HFFc6 (cell line): Measurements from ENCODE around the gene KCNIP4. TPM values are rescaled to one million over a fixed set of nuclear protein-coding genes. Genes with fewer than 3 reads are reported as not detected.

Experiments used
- DNase-seq: peaks from one replicate; pipeline ENCODE4 v3.0.0-alpha.2; 2018
- H3K27ac Mint-ChIP-seq: 2 replicates; pipeline ENCODE4 v1.8.0; 2020; ENCODE audit warnings: mild to moderate bottlenecking, mixed read lengths
- H3K27me3 Mint-ChIP-seq: 2 replicates; pipeline ENCODE4 v1.8.0; 2021; ENCODE audit warnings: mild to moderate bottlenecking, moderate library complexity, mixed read lengths; ENCODE audit not compliant: insufficient read depth
- H3K36me3 Mint-ChIP-seq: 2 replicates; pipeline ENCODE4 v1.8.0; 2021; ENCODE audit warnings: low read depth, mixed read lengths
- H3K4me1 Mint-ChIP-seq: 2 replicates; pipeline ENCODE4 v1.8.0; 2020; ENCODE audit warnings: low read depth, mixed read lengths
- H3K4me3 Mint-ChIP-seq: 2 replicates; pipeline ENCODE4 v1.8.0; 2020; ENCODE audit warnings: mild to moderate bottlenecking, moderate library complexity, mixed read lengths
- H3K9me3 Mint-ChIP-seq: 2 replicates; pipeline ENCODE4 v1.8.0; 2020; ENCODE audit warnings: mild to moderate bottlenecking, mixed read lengths
- total RNA-seq, 6 experiments: library from RNA; stranded (reverse); fragmentation: NEBNext Ultra II Directional; extraction: Animal tissue kit (Norgen Biotek cat#: 25700); gene quantifications; 2 replicates in 1 of 6; 3 replicates in 5 of 6; pipeline ENCODE4 v1.2.3, GENCODE V29; 2021
- TF ChIP-seq, protein P1 (sequence below): fragments of 200-600 bp; sonication (generic); IDR thresholded peaks from 2 replicates; pipeline ENCODE4 v1.5.0; 2021; ENCODE audit warnings: antibody characterized with exemption, mild to moderate bottlenecking

The KCNIP4 gene
- total RNA-seq, 6 experiments from 2014 or later: not detected

DNA sequence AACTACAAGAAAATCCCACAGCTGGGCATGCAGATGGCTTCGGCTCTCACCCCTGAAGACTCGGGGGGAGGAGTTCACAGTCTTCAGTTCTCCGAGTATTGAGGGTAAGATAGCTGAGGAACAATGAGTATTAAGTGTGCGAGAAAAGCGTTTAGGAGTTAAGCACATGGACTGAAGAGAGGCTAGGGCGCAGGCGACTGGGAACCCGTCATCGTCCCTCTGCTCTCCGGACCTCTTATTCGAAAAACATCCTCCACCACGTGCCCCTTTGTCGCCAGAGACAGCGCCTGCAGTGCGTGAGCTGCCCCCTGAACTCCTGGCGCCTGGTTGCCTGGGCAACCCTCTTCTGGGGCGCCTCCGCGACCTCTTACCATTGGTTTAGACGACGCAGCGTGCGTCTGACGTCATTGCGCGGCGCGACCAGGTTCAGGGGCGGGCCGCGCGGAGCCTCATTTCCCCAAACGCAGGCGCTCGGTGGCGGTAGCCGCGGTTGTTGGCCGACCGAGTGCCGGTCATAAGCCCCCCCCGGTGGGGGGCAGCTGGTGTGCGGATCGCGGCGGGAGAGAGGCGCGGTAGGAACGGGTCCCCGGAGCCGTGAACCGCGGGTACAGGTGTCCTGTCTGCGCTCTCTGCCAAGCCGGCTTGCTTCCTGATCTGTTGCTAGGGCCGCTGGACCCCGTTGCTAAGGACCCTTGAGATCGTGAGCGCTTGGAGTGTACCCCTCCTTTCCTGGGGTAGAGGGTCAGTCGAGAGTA is 1248.4 kb downstream of the KCNIP4 start, which contains the start of gene PACRGL:
PACRGL (plus strand) TSS at position 452 of the 755 bp plus-strand sequence. CDS start 4,024 bp downstream, outside the sequence.
- Mint-ChIP-seq H3K4me3 (peak within 1 kb of the TSS; percentile 97), H3K27ac (peak within 1 kb of the TSS; percentile 98), H3K4me1 (peaks cover 29% of the 10 kb centered on the region), H3K9me3 (no peaks in the 10 kb centered on the region), H3K36me3 (peaks cover 7% of the 10 kb centered on the region; the same call in 1 of the 2 replicates), H3K27me3 (no peaks in the 10 kb centered on the region)
- TF ChIP-seq, protein P1, sequence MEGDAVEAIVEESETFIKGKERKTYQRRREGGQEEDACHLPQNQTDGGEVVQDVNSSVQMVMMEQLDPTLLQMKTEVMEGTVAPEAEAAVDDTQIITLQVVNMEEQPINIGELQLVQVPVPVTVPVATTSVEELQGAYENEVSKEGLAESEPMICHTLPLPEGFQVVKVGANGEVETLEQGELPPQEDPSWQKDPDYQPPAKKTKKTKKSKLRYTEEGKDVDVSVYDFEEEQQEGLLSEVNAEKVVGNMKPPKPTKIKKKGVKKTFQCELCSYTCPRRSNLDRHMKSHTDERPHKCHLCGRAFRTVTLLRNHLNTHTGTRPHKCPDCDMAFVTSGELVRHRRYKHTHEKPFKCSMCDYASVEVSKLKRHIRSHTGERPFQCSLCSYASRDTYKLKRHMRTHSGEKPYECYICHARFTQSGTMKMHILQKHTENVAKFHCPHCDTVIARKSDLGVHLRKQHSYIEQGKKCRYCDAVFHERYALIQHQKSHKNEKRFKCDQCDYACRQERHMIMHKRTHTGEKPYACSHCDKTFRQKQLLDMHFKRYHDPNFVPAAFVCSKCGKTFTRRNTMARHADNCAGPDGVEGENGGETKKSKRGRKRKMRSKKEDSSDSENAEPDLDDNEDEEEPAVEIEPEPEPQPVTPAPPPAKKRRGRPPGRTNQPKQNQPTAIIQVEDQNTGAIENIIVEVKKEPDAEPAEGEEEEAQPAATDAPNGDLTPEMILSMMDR: no peak
- DNase-seq: peak; percentile 94

DNA sequence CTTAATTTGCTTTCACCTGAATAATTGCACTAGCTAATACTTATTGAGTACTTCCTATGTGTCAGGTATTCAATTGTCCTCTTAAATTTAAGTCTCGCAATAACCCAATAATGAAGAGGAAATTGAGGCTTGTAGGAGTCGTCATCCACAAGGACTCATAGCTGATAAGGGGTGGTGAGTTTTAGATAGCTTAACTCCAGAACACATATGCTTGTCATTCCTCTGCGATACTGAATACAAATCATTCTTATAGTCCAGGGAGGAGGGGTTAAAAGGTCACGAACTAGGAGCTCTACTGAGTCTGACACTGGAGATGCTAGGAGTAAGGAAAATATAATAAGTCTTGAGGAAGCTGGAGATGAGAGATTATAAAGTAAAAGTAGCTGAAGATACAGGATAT is 1249.8 kb downstream of the KCNIP4 start:
- no peaks in the 10 kb centered on the region for H3K9me3 Mint-ChIP-seq
- H3K4me1 Mint-ChIP-seq: peaks cover 29% of the 10 kb centered on the region
- H3K27ac Mint-ChIP-seq: no peak overlapping the region
- H3K36me3 Mint-ChIP-seq: no peaks in the 10 kb centered on the region
- no peaks in the 10 kb centered on the region; the same call in 1 of the 2 replicates for H3K27me3 Mint-ChIP-seq
- no peak for DNase-seq
- TF ChIP-seq, protein P1: no peak
- peak overlapping the region; percentile 23 for H3K4me3 Mint-ChIP-seq

DNA sequence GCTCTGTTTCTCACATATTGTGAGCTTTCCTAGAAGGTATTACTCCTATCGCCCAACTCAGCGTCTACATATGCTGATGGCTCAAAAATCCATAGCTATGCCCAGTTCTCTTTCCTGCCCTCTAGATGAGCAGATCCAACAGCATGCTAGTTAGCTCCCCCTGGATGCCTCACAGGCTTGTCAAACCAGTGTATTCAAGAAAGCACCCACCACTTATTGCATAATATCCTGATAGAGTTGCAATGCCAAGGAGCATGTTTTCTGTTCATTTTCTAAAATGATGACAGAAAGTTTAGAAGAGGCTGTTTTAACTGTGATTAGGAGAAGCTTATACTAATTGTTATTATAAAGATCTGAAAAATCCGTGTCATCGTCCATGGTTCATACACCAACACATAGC is 1250.2 kb downstream of the KCNIP4 start:
- Mint-ChIP-seq H3K27ac (no peak overlapping the region), H3K4me1 (peaks cover 29% of the 10 kb centered on the region), H3K4me3 (no peak overlapping the region), H3K27me3 (no peaks in the 10 kb centered on the region; the same call in 1 of the 2 replicates), H3K9me3 (no peaks in the 10 kb centered on the region), H3K36me3 (no peaks in the 10 kb centered on the region)
- TF ChIP-seq, protein P1: no peak
- DNase-seq: peak; percentile 14

DNA sequence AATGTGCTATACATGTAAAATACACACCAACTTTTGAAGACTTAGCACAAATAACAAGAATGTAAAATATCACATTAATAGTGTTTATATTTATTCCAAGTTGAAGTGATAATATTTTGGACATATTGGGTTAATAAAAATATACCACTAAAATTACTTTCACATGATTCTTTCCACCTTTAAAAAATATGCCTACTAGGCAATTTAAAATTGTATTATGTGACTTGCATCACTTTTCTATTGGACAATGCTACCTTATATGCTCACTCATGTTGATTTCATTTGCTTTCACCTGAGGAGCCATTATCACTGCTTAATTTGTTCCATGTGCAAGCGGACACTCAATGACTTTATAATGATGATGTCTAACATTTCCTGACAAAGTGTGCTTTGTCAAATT is 1251.8 kb downstream of the KCNIP4 start:
- no peaks in the 10 kb centered on the region; the same call in 1 of the 2 replicates for H3K27me3 Mint-ChIP-seq
- peaks cover 22% of the 10 kb centered on the region for H3K4me1 Mint-ChIP-seq
- H3K9me3 Mint-ChIP-seq: no peaks in the 10 kb centered on the region
- H3K27ac Mint-ChIP-seq: no peak overlapping the region
- TF ChIP-seq, protein P1: no peak
- no peaks in the 10 kb centered on the region for H3K36me3 Mint-ChIP-seq
- H3K4me3 Mint-ChIP-seq: no peak overlapping the region
- DNase-seq: no peak

DNA sequence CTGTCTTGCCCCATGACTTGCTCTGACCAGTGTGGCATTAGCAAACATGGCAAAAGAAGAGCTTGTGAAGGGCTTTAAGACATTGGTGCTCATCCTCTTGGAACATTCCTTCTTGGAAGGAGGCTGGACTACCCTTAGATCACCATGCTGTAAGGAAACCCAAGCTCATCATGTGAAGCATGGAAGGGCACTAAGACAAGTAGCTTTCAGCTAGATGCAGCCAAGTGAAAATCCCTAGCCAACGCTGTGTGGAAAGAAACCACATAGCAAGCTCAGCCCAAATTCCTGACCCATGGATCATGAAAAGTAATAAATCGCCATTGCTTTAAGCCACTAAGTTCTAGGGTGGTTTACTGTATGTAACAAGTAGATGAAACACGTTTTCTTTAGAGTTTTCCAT is 1260.7 kb downstream of the KCNIP4 start:
- H3K27ac Mint-ChIP-seq: no peak overlapping the region
- TF ChIP-seq, protein P1: no peak
- no peak overlapping the region for H3K4me3 Mint-ChIP-seq
- peaks cover 9% of the 10 kb centered on the region; the same call in 1 of the 2 replicates for H3K27me3 Mint-ChIP-seq
- peaks cover 14% of the 10 kb centered on the region for H3K4me1 Mint-ChIP-seq
- DNase-seq: peak; percentile 70
- H3K36me3 Mint-ChIP-seq: no peaks in the 10 kb centered on the region
- no peaks in the 10 kb centered on the region for H3K9me3 Mint-ChIP-seq
